GM18951 (cell line): ENCODE measurements around the gene GPX6.
"Not testable (repeated sequence)": the region's sequence is repeated elsewhere in the genome, so short reads cannot be mapped to it uniquely, and the experiment has no call there.

ENCODE experiments used
- POLR2A ChIP-seq: IDR thresholded peaks from 4 replicates; pipeline ENCODE4 v1.6.1; 2011; ENCODE audit warnings: mild to moderate bottlenecking; ENCODE audit not compliant: insufficient read length, insufficient read depth; ENCODE audit errors: extremely low read depth
- in situ Hi-C: fragments of 300-500 bp; cut with MboI; formaldehyde crosslinking; loops from one replicate; pipeline ENCODE4 v1.12.0; 2022; ENCODE audit warnings: low sequenced_read_pairs, mixed read lengths, inconsistent platforms; ENCODE audit not compliant: unreplicated experiment

Gene GPX6

DNA sequence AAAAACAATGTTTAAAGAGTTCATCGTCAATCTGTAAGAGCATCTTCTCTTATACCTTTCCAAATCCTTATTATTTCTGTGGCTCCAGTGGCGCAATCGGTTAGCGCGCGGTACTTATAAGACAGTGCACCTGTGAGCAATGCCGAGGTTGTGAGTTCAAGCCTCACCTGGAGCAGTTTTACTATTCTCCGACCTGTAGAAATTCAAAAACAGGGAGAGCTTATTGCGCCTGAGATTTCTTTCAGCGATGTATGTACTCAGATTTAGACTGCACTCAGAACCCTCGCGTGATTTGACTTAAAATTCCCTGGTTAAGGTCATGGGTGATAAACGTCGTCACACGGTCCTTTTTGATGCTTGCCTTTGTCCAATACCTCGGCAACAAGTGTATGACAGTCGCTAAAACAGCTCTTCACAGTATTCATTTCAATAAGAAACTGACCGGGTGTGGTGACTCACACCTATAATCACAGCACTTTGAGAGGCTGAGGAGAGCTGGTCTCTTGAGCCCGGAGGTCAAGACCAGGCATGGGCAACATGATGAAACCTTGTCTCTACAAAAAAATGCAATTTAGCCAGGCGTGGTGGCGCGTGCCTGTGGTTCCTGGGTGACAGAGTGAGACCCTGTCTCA, 22.0 kb upstream of the GPX6 start:
- in situ Hi-C loops = no loop called here

DNA sequence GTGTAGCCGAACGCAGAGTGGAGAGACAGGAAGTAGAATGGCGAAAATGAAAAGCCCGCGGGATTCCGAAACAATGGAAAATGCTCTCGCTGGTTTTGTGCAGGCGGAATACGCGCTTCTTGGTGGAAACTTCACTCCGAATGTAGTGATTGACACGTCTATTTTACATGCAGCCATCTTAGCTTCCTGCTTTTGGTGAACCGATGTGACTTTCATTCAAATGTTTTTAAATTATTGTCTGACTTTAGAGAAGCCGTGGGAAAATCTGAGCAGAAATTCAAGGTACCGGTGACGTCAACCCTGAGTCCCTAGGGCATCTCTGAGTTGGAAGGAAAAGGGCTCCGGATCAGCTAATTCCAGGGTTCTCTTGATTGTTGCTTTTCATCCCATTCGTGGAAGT, 21.5 kb upstream of the GPX6 start:
- in situ Hi-C loops = no loop called here
- no peak for TF ChIP-seq POLR2A

More for the DNA sequence above, 22.0 kb upstream of the GPX6 start:
- no peak for TF ChIP-seq POLR2A

DNA sequence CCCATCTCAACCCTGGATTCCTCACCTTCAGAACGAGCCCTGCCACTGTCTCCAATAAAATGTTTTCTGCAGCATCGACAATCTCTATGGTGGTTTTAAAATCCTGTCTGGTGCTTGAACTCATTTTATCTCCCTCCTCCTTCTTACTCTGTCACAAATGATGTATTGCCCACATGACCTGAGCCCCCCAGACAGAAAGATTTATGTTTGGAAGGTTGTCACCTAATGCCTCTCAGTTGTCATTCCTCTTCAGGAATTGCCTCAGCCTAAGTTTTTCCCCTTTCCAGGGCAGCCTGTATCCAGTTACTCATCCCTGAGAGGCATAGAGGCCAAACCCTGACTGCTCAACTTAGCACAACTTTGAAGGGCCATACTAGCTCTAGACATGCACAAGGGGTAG, 19.3 kb upstream of the GPX6 start:
- TF ChIP-seq POLR2A = no peak
- in situ Hi-C loops = no loop called here

DNA sequence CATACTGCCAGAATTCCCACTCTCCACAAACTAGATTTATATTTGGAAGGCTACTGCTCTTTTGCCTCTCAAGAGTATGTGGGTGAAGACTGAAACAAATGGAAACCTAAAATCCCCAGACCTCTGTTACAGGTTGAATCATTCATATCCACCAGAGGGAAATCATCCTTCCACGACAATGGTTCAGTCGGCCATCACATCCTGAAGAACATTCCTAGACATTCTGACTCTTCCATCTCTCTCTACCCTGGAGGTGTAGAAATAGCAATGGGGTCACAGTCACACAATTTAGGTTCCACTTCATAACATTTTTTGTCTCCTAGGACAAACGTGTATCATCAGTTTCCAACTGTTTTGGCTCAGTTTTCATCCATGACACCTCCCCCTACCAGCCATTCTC, 18.7 kb upstream of the GPX6 start:
- in situ Hi-C loops = no loop called here
- no peak for TF ChIP-seq POLR2A

DNA sequence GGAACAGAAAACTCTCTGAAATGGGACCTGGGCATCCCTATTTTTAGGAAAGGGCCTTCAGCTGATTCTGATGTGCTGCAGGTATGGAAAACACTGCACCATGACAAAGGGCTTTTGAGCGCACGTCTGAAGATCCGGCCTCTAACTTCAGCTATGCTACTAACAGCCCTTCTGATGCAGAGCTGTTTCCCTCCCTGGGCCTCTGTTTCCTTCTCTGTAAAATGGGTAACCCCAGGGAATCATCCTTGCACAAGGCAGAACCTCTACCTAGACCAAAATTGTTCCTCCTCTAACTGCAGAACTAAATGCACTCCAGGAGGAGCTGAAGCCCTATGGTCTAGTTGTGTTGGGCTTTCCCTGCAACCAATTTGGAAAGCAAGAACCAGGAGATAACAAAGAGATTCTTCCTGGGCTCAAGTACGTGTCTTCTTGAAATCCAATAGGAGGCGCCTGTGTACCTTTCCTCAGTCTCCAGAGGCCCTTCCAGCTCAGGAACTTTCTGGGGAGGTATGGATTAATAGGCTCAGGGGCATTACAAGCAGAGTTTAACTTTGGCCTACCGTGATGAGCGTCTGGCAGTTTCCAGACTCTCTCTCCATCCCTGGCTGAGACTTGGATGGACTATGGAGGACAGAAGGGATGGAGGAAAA, 16.0 kb upstream of the GPX6 start:
- TF ChIP-seq POLR2A = no peak
- in situ Hi-C loops = no loop called here

DNA sequence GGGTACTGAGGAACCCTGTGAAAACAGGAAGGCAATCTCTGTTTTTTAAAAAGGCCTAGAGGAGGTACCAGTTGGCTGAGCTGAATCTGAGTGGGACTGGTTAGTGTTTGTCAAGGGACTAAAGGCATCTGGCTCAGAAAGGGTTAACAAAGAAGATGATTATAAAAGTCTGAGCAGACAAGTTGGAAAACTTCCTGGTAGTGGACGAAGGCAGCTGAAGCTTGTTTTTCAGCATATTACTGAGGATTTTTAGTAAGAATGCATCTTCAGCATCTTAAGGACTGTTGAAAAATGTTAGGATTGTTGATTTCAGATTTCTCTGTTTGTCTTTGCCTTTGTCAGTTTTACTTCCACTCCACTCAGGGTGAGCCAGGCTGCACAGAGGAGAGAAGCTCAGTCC, 15.2 kb upstream of the GPX6 start:
- in situ Hi-C loops = no loop called here
- no peak for TF ChIP-seq POLR2A

DNA sequence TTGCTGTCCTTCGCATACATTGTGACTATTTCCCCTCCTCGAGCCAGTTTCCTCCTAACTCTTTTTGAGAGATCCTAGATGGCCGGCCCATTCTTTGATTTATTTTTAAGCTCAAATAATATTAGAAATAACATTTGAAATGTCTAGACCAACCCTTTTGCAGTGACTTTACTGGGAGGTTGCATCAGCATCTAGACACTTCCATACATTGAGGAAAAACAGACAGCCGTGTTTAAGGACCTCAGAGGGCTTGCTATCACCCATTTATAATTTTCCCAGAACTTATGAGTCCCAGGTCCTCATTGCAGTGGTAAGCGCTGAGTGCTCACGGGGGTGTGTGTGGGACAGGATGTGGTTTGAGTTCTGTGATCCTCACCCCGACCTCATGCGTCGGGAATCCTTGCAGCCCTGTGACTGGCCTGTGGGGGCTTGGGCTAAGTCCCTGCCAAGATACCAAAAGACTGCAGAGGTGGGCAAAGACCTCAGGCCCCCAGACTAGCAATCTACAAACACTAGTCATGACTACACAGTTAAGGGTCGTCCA, 10.0 kb upstream of the GPX6 start, which contains the start of gene GPX5:
Gene GPX5 (plus strand): TSS at position 386 of the 544 bp plus-strand sequence. CDS start 133 bp downstream, at position 519.
- in situ Hi-C loops = no loop called here

DNA sequence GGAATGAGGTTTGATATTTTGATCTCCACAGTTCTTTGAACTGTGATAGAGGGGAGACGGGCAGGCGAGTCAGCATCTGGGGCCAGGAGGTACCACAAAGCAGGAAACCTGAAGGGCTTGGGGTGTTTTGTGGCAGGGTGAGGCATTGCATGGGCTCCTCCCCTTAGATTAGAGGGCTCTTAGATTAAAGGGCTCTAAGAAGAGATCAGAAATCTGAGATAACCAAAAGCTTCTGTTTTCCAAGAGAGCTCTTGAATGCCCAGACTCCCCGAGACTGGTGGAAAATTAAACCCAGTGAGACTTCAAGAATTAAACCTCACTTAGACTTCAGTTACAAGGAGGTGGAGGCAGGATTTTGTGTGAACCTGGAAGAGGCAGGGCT, 7.6 kb upstream of the GPX6 start:
- no peak for TF ChIP-seq POLR2A
- in situ Hi-C loops = no loop called here

More for the DNA sequence above, 10.0 kb upstream of the GPX6 start, which contains the start of gene GPX5:
- no peak for TF ChIP-seq POLR2A

DNA sequence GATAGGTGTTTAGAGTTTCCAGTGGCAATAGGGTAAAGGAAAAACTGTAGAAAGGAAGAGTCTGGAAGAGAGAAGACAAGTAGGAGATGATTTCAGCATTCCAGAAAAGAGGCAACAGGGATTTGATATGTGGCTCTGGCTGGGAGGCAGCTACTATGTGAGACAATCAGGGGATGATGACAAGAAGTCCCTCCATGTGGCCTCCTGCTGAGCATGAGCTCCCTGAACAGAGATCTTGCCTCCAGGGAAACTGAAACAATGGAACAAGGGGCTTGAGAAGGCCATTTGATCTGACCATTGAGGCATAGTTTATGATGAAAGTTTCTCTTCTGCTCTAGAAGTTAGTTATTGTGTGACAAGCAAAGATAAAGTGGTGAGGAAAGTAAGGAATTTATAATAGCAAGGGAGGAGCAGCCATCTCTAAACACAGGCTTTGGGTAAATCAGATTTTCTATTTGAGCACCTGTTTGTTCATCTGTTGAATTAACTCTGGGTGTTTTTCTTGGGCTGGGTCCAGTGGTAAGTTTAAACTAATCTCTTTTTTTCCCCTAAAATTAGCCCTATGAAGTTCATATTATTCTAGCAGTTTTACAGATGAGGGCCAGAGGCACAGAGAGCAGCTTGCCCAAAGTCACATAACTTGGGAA, 7.1 kb upstream of the GPX6 start:
- in situ Hi-C loops = no loop called here
- no peak for TF ChIP-seq POLR2A

DNA sequence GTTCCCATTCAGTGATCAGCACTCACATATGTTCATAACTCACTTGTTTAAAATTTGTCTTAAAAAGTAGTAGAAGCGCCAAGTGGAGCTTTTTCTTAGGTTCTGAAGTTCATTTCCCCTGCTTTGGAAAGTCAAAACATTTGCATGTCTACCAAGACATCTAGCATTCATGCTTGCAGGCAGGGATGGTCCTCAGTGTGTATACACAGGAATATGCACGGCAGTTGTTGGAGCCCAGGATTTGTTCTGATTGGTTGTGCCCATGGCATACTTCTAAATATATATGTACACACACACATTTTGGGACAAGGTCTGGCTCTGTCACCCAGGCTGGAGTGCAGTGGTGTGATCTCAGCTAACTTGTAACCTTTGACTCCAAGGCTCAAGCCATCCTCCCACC, 2.4 kb upstream of the GPX6 start:
- TF ChIP-seq POLR2A = no peak
- in situ Hi-C loops = no loop called here

DNA sequence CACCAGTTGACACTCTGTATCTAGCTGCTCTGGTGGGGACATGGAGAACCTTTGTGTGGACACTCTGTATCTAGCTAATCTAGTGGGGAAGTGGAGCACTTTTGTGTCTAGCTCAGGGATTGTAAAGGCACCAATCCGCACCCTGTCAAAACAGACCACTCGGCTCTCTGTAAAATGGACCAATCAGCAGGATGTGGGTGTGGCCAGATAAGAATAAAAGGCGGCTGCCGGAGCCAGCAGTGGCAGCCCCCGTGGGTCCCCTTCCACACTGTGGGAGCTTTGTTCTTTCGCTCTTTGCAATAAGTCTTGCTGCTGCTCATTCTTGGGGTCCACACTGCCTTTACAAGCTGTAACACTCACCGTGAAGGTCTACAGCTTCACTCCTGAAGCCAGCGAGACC, 3.2 kb downstream of the GPX6 start:
- in situ Hi-C loops = not testable (repeated sequence)

DNA sequence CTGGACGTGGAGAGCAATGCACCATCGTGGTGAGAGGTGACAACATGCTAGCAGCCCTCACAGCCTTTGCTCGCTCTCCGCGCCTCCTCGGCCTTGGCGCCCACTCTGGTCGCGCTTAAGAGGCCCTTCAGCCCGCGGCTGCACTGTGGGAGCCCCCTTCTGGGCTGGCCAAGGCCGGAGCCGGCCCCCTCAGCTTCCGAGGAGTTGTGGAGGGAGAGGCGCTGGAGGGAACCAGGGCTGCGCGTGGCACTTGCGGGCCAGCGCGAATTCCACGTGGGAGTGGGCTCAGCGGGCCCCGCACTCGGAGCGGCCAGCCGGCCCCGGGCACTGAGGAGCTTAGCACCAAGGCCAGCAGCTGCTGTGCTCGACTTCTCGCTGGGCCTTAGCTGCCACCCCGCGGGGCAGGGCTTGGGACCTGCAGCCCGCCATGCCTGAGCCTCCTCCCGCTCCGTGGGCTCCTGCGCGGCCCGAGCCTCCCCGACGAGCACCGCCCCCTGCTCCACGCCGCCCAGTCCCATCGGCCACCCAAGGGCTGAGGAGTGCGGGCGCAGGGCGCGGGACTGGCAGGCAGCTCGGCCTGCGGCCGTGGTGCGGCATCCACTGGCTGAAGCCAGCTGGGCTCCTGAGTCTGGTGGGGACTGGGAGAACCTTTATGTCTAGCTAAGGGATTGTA, 3.8 kb downstream of the GPX6 start:
- TF ChIP-seq POLR2A = no peak
- in situ Hi-C loops = no loop called here

DNA sequence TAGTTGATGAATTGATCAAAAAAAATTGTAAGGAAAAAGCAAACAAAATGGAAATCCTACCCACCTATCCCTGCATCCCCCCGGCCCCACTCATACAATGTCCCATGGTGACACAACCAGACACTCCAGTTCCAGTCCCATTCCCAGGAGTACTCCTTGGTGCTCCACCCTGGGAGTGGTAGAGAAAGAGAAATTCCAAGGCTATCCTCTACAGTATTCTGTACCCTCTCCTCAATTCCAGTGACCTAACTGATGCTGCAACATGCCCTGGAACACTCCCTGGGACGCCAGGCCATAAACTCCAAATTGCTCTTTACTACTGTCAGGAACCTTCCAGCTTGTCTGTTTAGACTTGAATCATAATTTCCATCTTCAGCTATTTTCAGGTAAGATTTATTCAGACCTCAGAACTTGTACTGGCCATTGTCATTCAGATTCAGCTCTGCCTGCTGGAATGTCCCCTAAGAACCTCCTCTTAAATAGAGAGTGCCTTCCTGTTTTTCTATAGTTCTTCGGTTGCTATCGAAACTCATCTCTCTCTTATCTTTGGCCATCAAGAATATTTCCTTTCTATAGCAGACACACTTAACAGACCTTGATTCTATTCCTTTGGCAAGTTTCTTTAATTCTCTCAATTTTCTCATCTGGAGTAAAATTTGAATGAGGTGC, 8.7 kb downstream of the GPX6 start:
- in situ Hi-C loops = no loop called here
- TF ChIP-seq POLR2A = no peak

DNA sequence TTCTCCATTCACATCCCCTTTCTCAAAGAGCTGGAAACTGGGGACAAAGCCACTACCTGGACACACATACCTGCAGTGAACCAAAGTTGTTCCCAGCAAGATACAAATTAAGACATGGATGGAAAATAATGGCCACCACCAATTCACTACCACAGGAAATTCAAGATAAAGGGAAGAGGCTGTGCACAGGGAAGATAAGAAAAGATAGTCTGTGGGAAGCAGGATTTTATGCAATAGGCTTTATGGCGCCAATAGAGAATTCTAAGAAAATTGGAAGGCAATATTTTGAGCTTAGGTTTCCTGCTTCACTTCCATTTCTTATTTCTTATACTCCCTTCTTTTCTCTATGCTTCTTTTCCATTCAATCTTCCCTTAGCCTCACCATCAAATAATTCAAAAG, 9.9 kb downstream of the GPX6 start:
- in situ Hi-C loops = no loop called here
- TF ChIP-seq POLR2A = no peak

DNA sequence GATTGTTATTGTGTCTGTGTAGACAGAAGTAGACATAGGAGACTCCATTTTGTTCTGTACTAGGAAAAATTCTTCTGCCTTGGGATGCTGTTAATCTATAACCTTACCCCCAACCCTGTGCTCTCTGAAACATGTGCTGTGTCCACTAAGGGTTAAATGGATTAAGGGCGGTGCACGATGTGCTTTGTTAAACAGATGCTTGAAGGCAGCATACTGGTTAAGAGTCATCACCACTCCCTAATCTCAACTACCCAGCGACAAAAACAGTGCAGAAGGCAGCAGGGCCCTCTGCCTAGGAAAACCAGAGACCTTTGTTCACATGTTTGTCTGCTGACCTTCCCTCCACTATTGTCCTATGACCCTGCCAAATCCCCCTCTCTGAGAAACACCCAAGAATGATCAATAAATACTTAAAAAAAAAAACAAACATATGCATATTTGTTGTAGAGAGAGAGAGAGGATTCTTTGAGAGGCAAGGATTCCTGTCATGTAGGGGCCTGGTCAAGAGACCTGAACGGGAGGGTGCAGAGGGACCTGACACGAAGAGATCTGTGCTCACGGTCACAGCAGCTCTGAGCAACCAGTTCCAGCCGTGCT, 12.8 kb downstream of the GPX6 start:
- in situ Hi-C loops = not testable (repeated sequence)

DNA sequence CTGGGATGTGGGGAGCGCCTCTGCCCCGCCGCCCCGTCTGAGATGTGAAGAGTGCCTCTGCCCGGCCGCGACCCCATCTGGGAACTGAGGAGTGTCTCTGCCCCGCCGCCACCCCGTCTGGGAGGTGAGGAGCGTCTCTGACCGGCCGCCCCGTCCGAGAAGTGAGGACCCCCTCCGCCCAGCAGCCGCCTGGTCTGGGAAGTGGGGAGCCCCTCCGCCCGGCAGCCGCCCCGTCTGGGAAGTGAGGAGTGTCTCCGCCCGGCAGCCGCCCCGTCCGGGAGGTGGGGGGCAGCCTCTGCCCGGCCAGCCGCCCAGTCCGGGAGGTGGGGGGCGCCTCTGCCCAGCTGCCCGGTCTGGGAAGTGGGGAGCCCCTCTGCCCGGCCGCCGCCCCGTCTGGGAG, 13.5 kb downstream of the GPX6 start:
- in situ Hi-C loops = not testable (repeated sequence)
